GM12873 (cell line): Measurements from ENCODE around the gene GLUD2.

Experiments
- TF ChIP-seq, protein P1 (sequence below): IDR thresholded peaks from 2 replicates; pipeline ENCODE4 v1.5.1; 2012; ENCODE audit warnings: low read depth, mild to moderate bottlenecking, moderate library complexity, low read length, control low read depth; ENCODE audit not compliant: insufficient read depth; ENCODE audit errors: missing control alignments

The GLUD2 gene

DNA sequence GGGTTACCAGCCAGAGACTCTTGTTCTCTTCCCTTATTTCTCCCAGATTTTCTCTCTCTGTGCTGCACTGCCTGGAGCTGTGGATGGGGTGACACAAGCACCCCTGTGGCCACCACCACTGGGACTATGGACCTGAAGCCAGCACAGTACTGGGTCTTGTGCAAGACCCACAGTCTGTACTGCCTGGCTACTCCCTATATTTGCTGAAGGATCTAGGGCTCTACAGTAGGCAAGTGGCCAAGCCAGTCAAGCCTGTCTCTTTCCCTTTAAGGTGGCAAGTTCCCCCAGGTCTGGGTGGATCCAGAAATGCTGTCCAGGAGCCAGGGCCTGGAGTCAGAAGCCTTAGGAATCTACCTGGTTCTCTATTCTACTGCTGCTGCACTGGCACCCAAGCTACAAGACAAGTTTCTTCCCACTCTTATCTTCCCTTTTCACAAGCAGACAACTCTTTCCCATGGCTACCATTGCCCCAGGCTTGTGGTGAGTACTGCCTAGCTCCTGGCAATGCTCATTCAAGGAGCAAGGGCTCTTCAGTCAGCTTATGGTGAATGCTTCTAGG is 33.4 kb upstream of the GLUD2 start:
- TF ChIP-seq, protein P1, sequence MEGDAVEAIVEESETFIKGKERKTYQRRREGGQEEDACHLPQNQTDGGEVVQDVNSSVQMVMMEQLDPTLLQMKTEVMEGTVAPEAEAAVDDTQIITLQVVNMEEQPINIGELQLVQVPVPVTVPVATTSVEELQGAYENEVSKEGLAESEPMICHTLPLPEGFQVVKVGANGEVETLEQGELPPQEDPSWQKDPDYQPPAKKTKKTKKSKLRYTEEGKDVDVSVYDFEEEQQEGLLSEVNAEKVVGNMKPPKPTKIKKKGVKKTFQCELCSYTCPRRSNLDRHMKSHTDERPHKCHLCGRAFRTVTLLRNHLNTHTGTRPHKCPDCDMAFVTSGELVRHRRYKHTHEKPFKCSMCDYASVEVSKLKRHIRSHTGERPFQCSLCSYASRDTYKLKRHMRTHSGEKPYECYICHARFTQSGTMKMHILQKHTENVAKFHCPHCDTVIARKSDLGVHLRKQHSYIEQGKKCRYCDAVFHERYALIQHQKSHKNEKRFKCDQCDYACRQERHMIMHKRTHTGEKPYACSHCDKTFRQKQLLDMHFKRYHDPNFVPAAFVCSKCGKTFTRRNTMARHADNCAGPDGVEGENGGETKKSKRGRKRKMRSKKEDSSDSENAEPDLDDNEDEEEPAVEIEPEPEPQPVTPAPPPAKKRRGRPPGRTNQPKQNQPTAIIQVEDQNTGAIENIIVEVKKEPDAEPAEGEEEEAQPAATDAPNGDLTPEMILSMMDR, result no peak

DNA sequence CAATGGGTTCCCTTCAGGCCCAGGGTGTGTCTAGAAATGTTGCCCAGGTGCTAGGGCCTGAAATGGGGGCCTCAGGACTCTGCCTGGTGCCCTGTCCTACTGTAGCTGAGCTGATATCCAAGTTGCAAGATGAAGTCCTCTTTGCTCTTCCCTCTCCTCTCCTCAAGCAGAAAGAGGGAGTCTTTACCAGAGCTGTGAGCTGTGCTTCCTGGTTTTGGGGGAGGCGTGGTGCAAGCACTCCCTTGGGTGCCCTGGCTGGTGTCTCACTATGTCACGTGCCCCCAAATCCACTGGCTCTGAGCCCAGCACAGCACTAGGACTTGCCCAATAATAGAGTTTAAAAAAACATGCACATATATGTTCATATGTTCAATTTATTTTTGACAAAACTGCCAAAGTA is 32.6 kb upstream of the GLUD2 start:
- TF ChIP-seq, protein P1, result no peak

DNA sequence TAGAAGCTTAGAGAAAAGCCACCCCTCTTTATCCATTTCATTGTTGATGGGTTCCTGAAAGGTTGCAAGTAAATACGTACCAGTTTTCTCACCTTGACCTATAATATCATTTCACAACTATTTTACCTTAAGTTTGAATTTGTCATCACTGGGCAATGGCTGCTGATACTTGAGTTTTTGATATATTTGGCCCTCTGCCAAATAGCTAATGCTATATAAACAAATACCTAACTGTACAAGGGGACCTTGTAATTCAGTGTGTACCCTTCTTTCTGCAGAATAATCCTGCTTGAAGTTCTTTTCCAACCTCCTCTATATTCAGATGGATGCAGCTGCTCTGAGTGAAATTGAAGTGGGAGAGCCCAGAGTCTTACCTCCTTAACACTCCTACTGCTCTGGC is 19.0 kb upstream of the GLUD2 start:
- TF ChIP-seq, protein P1, result no peak

DNA sequence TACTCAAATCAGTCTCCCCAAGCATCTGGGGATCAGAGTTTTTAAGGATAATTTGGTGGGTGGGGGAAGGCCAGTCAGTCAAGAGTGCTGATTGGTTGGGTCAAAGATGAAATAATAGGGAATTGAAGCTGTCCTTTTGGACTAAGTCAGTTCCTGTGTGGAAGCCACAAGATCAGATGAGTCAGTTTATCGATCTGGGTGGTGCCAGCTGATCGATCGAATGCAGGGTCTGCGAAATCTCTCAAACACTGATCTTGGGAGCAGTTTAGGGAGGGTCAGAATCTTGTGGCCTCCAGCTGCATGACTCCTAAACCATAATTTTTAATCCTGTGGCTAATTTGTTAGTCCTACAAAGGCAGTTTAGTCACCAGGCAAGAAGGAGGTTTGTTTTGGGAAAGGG is 17.3 kb upstream of the GLUD2 start:
- TF ChIP-seq, protein P1, result no peak

DNA sequence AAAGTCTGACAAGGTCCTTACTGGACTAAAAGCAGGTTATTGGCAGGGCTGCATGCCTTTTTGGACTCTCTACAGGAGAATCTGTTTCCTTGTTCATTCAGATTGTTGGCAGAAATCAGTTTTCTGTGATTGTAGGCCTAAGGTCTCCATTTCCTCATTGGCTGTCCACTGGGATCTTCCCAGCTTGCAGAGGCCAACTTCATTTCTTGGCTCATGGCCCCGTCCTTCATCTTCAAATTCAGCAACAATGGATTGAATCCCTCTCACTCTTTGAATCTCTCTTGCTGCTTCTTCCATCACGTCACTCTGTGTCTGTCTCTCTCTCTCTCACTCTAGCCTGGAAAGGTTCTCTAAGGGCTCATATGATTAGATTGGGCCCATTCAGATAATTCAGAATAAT is 14.9 kb upstream of the GLUD2 start:
- TF ChIP-seq, protein P1, result no peak

DNA sequence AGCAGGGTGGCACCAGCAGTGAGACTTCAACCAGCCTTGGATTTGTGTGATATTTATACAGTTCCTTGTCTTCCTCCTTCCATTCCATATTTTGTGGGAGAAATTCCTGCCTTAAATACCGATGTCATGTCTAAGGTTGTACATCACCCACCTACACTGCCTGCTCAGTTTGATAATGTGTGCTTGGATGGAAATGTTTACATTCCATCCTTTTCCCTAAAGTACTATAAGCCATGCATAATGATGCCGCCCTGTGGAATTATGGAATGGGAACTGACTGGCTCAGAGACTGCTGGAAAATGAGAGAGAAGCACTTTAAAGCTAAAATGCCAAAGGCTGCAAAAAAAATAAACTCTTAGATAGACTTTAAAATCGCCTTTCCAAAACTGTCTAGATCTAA is 11.3 kb upstream of the GLUD2 start:
- TF ChIP-seq, protein P1, result no peak

DNA sequence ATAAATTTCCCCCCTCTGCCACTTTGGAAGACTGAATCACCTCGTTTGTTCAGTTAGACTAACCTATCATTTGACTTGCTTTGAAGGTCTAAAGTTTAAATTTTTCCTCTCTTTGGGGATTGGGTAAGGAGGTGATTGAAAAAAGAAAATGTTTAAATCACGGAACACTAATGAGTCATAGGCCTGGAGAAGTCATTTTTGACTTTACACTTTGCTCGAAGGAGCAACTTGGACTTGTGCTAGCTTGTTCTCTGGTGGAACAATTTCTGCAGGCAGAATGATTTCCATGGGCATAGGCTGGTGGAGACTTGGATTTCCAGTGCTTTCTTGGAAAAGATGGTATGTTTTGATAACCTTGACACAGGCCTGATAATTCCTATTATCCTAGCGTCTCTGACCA is 10.5 kb upstream of the GLUD2 start:
- TF ChIP-seq, protein P1, result no peak
